MCF 10A (cell line): ENCODE data around the gene NT5C3A. TPM values are rescaled to one million over a fixed set of nuclear protein-coding genes. Genes with fewer than 3 reads are reported as not detected.

Source experiments
- BruUV-seq: library from RNA; stranded (reverse); fragments of 400-500 nt; replicated peaks from 2 replicates; lab custom pipeline; 2021; lab: Mats Ljungman, UMichigan
- CTCF ChIA-PET: fragments of 300-600 bp; sonication (Branson Sonifier 250); formaldehyde crosslinking; extraction: SDS; loops from one replicate; lab custom pipeline; 2021; ENCODE audit warnings: antibody characterized with exemption, inconsistent platforms; lab: Yijun Ruan, JAX
- POLR2A ChIA-PET: fragments of 300-600, 350-650 bp; sonication (Branson Sonifier 250); formaldehyde crosslinking; extraction: SDS; loops from one replicate; lab custom pipeline; 2020; ENCODE audit warnings: antibody characterized with exemption, inconsistent platforms; lab: Yijun Ruan, JAX
- DNase-seq: peaks from one replicate; pipeline ENCODE4 v3.0.0-alpha.2; 2018; ENCODE audit not compliant: unreplicated experiment
- H3K27ac Mint-ChIP-seq: one replicate; pipeline ENCODE4 v1.8.0; 2022; ENCODE audit warnings: mild to moderate bottlenecking, low read depth, mixed read lengths; ENCODE audit not compliant: unreplicated experiment
- H3K27me3 Mint-ChIP-seq: one replicate; pipeline ENCODE4 v1.8.0; 2022; ENCODE audit warnings: mixed read lengths; ENCODE audit not compliant: insufficient read depth, unreplicated experiment
- H3K36me3 Mint-ChIP-seq: one replicate; pipeline ENCODE4 v1.8.0; 2022; ENCODE audit warnings: mild to moderate bottlenecking, moderate library complexity, mixed read lengths; ENCODE audit not compliant: insufficient read depth, unreplicated experiment
- H3K4me1 Mint-ChIP-seq: one replicate; pipeline ENCODE4 v1.8.0; 2022; ENCODE audit warnings: mixed read lengths; ENCODE audit not compliant: insufficient read depth, unreplicated experiment
- H3K4me3 Mint-ChIP-seq: one replicate; pipeline ENCODE4 v1.8.0; 2022; ENCODE audit warnings: mild to moderate bottlenecking, moderate library complexity, mixed read lengths; ENCODE audit not compliant: unreplicated experiment
- H3K9me3 Mint-ChIP-seq: one replicate; pipeline ENCODE4 v1.8.0; 2022; ENCODE audit warnings: mixed read lengths; ENCODE audit not compliant: unreplicated experiment
- CTCF ChIP-seq: fragments of 200-600 bp; IDR thresholded peaks from one replicate; pipeline ENCODE4 v1.8.0; 2022; ENCODE audit warnings: antibody characterized with exemption, mild to moderate bottlenecking; ENCODE audit not compliant: unreplicated experiment
- intact Hi-C: fragments of 100-400 bp; cut with micrococcal nuclease; formaldehyde crosslinking; loops from 2 replicates; pipeline ENCODE4 v1.14.1; 2022
- total RNA-seq: library from RNA; stranded (reverse); gene quantifications from 2 replicates; pipeline ENCODE4 v1.2.3, GENCODE V29; 2022

Gene NT5C3A
- total RNA-seq, 1 experiment from 2014 or later: 49.5 TPM

GRCh38 chr7:33109005-33109757 lies 46.6 kb upstream of the NT5C3A start, which contains the start of gene RP9:
Gene RP9 (minus strand): TSS chr7:33109404. CDS start chr7:33109372, 32 bp downstream.
- peak within 1 kb of the TSS; percentile 80 for H3K27ac Mint-ChIP-seq
- ChIA-PET CTCF (interaction anchor here (0.6 to 4.0 kb wide), 33 partner anchors 9 to 344 kb away, joined by 3 to 31 read pairs (median 5); partner anchors contain the start of genes BBS9 and NT5C3A), POLR2A (interaction anchor here (0.6 to 4.2 kb wide), 18 partner anchors 11 to 448 kb away, joined by 3 to 44 read pairs (median 5); partner anchors contain the start of genes BBS9, FKBP9, KBTBD2 and NT5C3A)
- H3K4me3 Mint-ChIP-seq: peak within 1 kb of the TSS; percentile 80
- BruUV-seq: no TSS peak
- intact Hi-C loops: loop anchor here (2.0 to 5.0 kb wide), 4 partner anchors 20 to 417 kb away; partner anchors contain the start of genes BBS9 and NT5C3A
- DNase-seq: peak; percentile 63
- peaks cover 7% of the 10 kb centered on the region for H3K36me3 Mint-ChIP-seq
- H3K27me3 Mint-ChIP-seq: peaks cover 9% of the 10 kb centered on the region
- peaks cover 4% of the 10 kb centered on the region for H3K4me1 Mint-ChIP-seq
- no peaks in the 10 kb centered on the region for H3K9me3 Mint-ChIP-seq
- peak; percentile 67 for TF ChIP-seq CTCF

- intact Hi-C loops: loop anchor here (2.0 to 5.0 kb wide), 4 partner anchors 20 to 416 kb away; partner anchors contain the start of genes BBS9 and NT5C3A
- DNase-seq: no peak
- Mint-ChIP-seq H3K4me3 (peak overlapping the region; percentile 80), H3K4me1 (peaks cover 4% of the 10 kb centered on the region), H3K27ac (peak overlapping the region; percentile 80), H3K36me3 (peaks cover 13% of the 10 kb centered on the region), H3K27me3 (peaks cover 9% of the 10 kb centered on the region), H3K9me3 (no peaks in the 10 kb centered on the region)
- ChIA-PET CTCF (interaction anchor here (0.6 to 4.0 kb wide), 44 partner anchors 8 to 619 kb away, joined by 3 to 31 read pairs (median 5); partner anchors contain the start of genes BBS9, LSM5 and NT5C3A), POLR2A (interaction anchor here (0.7 to 4.2 kb wide), 21 partner anchors 12 to 447 kb away, joined by 3 to 44 read pairs (median 4); partner anchors contain the start of genes BBS9, FKBP9, KBTBD2 and NT5C3A)
- BruUV-seq: no TSS peak
- TF ChIP-seq CTCF: peak; percentile 15
These were observed 46.0 kb upstream of the NT5C3A start for GRCh38 chr7:33108554-33109004.

GRCh38 chr7:33107136-33108066 lies 44.8 kb upstream of the NT5C3A start:
- peaks cover 21% of the 10 kb centered on the region for H3K36me3 Mint-ChIP-seq
- H3K9me3 Mint-ChIP-seq: no peaks in the 10 kb centered on the region
- CTCF ChIA-PET: interaction anchor here (0.6 to 4.0 kb wide), 51 partner anchors 10 to 1642 kb away, joined by 3 to 31 read pairs (median 5); partner anchors contain the start of genes LSM5 and NT5C3A
- TF ChIP-seq CTCF: peak; percentile 51
- H3K4me3 Mint-ChIP-seq: peak overlapping the region; percentile 80
- peaks cover 4% of the 10 kb centered on the region for H3K4me1 Mint-ChIP-seq
- peaks cover 9% of the 10 kb centered on the region for H3K27me3 Mint-ChIP-seq
- DNase-seq: peak; percentile 58
- POLR2A ChIA-PET: interaction anchor here (0.8 to 4.2 kb wide), 16 partner anchors 9 to 216 kb away, joined by 3 to 44 read pairs (median 6); partner anchors contain the start of genes BBS9, FKBP9, KBTBD2 and NT5C3A
- intact Hi-C loops: loop anchor here (1.0 to 5.0 kb wide), 7 partner anchors 21 to 415 kb away; partner anchors contain the start of genes BBS9 and NT5C3A
- no TSS peak for BruUV-seq
- H3K27ac Mint-ChIP-seq: no peak overlapping the region
